GM13977 (cell line): ENCODE results near the gene TNIP1.

Experiments used
- DNase-seq: peaks from one replicate; pipeline ENCODE4 v3.0.0; 2012; ENCODE audit warnings: low spot score
- CTCF ChIP-seq: IDR thresholded peaks from 2 replicates; pipeline ENCODE4 v1.5.1; 2012; ENCODE audit warnings: mild to moderate bottlenecking, control low read depth; ENCODE audit not compliant: insufficient read depth; ENCODE audit errors: extremely low read depth, missing control alignments
- in situ Hi-C: fragments of 300-500 bp; cut with MboI; formaldehyde crosslinking; loops from one replicate; pipeline ENCODE4 v1.12.0; 2022; ENCODE audit warnings: low sequenced_read_pairs, low pct_unique_long_range_greater_than_20kb, mixed read lengths, inconsistent platforms; ENCODE audit not compliant: unreplicated experiment

Gene TNIP1

GRCh38 chr5:151086192-151086869 lies 5.5 kb upstream of the TNIP1 start:
- in situ Hi-C loops = no loop called here

GRCh38 chr5:151085517-151086041 lies 4.7 kb upstream of the TNIP1 start:
- TF ChIP-seq CTCF = no peak
- in situ Hi-C loops = no loop called here
- no peak for DNase-seq

More at GRCh38 chr5:151086192-151086869, 5.5 kb upstream of the TNIP1 start:
- DNase-seq = no peak
- no peak for TF ChIP-seq CTCF

GRCh38 chr5:151084363-151084762 lies 3.5 kb upstream of the TNIP1 start:
- TF ChIP-seq CTCF = no peak
- DNase-seq = no peak
- in situ Hi-C loops = no loop called here

- DNase-seq = no peak
- in situ Hi-C loops = no loop called here
- no peak for TF ChIP-seq CTCF
Measured at GRCh38 chr5:151083081-151083676, 2.3 kb upstream of the TNIP1 start.

GRCh38 chr5:151082282-151082902 lies 1.6 kb upstream of the TNIP1 start:
- in situ Hi-C loops = no loop called here
- no peak for DNase-seq
- TF ChIP-seq CTCF = peak; percentile 15

GRCh38 chr5:151081431-151082281 lies 822 bp upstream of the TNIP1 start:
- TF ChIP-seq CTCF = no peak
- in situ Hi-C loops = no loop called here
- DNase-seq = no peak
